Neural cell (in vitro differentiated cells): ENCODE results near the gene PSD2.

Experiments
- EP300 ChIP-seq: fragments of 450-650 bp; conservative IDR thresholded peaks from 2 replicates; pipeline ENCODE4 v1.6.1; 2014; ENCODE audit warnings: antibody characterized with exemption, mild to moderate bottlenecking, moderate library complexity; ENCODE audit not compliant: poor library complexity, severe bottlenecking
- EZH2 ChIP-seq: fragments of 200-600, 300-800 bp; shearing (Covaris generic), sonication (generic); IDR thresholded peaks from 2 replicates; pipeline ENCODE4 v1.6.1; 2014; ENCODE audit warnings: antibody characterized with exemption, low read length, borderline replicate concordance, mild to moderate bottlenecking; ENCODE audit not compliant: insufficient read depth, poor library complexity, severe bottlenecking
- TAF1 ChIP-seq: IDR thresholded peaks from 2 replicates; pipeline ENCODE4 v1.6.1; 2012; ENCODE audit warnings: low read depth
- TF ChIP-seq, protein P1 (sequence below): fragments of 450-650 bp; IDR thresholded peaks from 2 replicates; pipeline ENCODE4 v1.5.1; 2014; ENCODE audit warnings: antibody characterized with exemption, mild to moderate bottlenecking, moderate library complexity; ENCODE audit not compliant: poor library complexity, severe bottlenecking

DNA sequence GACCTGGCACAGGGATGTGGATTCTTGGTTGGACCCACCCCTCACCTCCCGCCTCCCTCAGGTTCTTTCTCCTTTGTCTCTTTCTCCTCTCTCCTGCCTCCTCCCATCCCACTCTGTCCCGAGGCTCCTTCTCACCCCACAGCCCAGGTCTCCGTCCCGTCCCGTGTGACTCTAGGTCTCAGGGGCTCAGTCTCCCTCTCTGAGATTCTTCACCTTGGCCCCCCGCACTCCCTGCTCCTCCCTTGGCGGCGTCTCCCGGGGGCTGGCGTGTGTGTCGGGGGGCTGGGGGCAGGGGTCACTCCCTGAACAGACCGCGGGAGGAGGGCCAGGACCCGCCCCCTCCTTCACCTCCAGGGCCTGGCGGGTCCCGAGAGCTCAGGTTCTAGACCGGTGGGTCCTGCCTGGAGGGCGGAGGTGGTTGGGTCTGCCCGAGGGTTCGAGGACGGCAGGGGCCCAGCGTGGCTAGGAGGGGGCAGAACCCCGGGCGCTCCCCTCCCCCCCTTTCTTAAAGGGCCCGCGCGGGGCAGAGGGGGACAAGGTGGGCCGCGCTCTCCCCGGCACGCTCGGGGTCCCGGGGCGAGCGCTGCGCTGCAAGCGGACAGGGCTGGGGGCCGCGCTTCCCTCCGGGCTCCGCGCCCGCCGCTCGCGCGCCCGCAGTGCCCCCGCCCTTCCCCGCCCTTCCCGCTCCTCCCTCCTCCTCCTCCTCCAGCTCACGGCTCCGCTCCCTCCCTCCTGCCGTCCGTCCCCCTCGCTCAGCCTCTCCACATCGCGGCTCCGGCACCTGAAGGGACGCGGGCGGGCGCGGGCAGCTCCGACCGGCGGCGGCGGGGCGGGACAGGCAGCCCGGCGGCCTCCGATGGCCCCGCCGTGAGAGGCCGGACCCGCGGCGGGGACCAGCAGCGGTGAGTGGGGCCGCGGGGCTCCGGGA lies at the start of gene PSD2:
- TF ChIP-seq TAF1 = no peak
- TF ChIP-seq EP300 = no peak
- TF ChIP-seq, protein P1, sequence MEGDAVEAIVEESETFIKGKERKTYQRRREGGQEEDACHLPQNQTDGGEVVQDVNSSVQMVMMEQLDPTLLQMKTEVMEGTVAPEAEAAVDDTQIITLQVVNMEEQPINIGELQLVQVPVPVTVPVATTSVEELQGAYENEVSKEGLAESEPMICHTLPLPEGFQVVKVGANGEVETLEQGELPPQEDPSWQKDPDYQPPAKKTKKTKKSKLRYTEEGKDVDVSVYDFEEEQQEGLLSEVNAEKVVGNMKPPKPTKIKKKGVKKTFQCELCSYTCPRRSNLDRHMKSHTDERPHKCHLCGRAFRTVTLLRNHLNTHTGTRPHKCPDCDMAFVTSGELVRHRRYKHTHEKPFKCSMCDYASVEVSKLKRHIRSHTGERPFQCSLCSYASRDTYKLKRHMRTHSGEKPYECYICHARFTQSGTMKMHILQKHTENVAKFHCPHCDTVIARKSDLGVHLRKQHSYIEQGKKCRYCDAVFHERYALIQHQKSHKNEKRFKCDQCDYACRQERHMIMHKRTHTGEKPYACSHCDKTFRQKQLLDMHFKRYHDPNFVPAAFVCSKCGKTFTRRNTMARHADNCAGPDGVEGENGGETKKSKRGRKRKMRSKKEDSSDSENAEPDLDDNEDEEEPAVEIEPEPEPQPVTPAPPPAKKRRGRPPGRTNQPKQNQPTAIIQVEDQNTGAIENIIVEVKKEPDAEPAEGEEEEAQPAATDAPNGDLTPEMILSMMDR = no peak
- TF ChIP-seq EZH2 = no peak
